Stimulated activated CD4-positive, alpha-beta T cell treated with anti-CD3 and anti-CD28 coated beads, Interleukin-4, amount 100 ng/mL, for 24 hours (primary cell): Measurements from ENCODE around the gene PHF21B.
"Not testable (repeated sequence)": the region's sequence is repeated elsewhere in the genome, so short reads cannot be mapped to it uniquely, and the experiment has no call there.

Experiments
- DNase-seq: peaks from one replicate; pipeline ENCODE4 v3.0.0-alpha.2; 2020

Gene PHF21B

DNA sequence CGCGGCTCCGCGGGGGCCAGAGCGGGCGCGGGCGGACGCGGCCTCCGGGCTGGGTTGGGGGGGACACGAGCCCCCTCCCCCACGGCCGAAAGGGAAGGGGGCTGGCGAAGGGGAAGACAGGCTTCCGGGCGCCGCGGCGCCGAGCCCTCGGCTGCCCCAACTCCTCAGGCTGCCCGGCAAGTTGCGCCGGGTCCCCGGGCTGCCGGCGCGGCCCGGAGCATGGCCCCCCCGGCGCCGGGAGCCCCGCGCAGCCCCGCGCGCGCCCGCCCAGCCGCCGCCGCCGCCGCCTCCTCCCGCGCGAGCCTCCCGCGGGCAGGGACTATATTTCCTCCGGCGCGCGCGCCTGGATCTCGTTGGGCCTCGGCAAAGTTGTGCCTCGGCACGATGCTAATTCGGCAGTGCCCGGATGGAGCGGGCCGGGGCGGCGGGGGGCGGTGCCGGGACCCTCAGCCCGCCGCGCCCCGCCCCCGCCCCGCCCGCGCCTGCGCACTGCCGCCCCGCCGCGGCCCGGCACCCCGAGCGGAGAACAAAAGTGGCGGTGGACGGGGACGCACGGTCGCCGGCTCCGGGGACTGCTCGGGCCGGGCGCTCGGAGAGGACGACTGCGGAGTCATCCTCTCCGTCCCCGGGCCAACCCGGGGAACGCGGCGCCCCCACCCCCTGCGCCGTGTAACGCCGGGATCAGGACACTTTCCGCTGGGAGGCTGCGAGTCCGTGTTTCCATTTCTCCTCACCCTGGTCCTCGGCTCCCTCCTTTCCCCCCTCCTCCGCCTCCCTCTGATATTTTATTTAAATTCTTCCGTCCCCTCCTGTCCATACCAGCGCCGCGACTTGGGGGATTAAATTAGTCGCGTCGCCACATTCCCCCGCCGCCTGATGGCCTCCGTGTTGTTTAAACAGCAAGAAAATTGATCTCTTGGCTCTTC lies at the start of gene PHF21B:
Gene PHF21B (minus strand): TSS at position 400 of the 926 bp plus-strand sequence. CDS start 456 bp downstream, outside the sequence.
- DNase-seq: peak; percentile 20

DNA sequence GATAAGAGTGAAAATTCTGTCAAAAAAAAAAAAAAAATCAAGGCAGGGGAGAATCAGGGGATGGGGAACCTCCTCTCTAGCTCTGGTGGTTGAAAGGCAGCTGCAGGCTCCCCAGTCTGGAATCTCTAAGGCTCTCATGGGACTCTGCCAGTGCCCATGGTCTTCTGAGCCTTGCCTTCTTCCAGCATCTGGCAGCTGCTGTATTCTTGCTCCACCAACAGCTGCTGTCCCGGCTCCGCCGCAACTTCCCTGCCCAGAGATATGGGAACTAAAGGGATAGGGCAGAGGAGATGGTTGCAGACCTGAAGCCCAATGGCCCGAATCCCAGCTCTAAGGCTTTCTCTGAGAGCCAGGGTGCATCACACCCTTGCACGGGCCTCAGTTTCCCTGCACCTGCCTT lies 49.5 kb upstream of the PHF21B start:
- DNase-seq: no peak

DNA sequence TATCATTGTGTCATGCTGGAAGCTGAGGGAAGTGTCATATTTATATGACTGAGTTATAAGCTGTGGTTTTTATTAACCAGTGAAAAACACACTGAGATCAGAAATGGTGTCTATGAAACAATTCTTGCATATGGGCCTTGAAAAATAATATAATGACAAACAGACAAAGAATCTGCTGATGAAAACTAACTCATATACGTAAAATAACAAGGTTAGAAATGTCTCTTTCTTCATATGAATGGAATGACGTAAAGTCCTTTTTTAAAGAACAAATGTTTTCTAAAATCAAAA lies 48.8 kb upstream of the PHF21B start:
- DNase-seq: no peak

DNA sequence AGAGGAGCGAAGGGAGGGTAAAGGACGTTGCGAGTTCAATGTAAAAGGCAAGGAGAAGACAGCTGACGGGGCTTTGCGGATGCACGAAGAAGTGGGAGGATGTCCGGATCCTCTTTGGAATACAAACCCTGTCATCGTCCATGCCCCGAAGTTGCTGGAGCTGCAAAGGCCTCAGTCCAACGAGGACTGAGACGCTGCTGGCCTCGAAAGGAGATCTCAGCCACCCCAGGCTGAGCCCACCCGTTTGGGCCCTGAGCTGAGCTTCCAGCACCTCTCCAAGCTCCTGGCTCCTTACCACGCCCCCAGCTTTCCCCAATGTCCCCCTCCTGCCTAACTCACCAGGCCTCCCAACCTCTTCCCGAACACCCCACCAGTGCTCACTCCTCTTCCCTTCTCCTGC lies 46.1 kb upstream of the PHF21B start:
- DNase-seq: no peak

DNA sequence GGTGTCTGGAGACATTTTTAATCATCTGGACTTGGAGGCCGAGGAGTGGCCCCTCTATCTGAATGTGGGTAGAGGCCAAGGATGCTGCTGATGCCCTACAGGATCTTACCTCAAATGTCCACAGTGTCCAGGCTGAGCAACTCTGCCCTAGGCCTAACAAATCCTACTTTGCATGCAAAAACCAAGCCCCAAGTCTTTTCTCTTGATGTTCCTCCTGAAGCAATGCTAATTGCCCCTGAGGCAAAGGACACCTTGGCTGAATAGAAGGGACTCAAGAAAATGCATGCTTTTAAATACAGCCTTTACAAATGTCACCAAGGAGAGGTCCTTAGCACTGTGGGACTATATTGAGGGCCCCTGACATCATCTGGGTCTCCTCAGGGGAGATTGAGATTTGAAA lies 43.8 kb upstream of the PHF21B start:
- DNase-seq: no peak

DNA sequence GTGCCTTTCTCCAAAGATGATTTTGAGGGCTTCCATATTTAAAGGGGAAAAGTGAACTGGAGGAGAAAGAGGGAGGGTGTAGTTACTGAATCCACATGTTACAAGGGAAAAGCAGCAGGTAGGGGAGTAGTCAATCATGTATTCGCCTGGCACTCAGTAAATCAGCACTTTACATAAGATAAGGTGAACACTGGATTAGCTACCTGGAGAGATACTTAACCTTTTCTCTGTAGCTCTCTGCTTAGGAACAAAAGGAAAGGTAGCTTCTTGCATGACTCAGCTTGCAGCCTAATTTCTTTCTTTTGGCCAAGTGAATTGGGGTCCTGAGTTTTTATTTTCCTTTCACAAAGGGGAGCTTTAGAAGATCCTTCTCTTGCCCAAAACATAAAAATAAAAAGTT lies 43.3 kb upstream of the PHF21B start:
- DNase-seq: no peak

DNA sequence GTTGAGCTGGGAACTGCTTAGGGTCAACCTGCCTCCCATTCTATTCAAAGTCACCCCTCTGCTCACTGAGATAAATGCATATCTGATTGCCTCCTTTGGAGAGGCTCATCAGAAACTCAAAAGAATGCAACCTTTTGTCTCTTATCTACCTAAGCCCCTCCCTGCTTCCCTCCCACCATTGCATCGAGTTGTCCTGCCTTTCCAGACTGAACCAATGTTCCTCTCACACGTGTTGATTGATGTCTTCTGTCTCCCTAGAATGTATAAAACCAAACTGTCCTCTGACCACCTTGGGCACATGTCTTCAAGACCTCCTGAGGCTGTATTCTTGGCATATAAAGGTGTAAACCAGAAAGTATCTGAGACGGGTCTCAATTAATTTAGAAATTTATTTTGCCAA lies 42.9 kb upstream of the PHF21B start:
- not testable (repeated sequence) for DNase-seq

DNA sequence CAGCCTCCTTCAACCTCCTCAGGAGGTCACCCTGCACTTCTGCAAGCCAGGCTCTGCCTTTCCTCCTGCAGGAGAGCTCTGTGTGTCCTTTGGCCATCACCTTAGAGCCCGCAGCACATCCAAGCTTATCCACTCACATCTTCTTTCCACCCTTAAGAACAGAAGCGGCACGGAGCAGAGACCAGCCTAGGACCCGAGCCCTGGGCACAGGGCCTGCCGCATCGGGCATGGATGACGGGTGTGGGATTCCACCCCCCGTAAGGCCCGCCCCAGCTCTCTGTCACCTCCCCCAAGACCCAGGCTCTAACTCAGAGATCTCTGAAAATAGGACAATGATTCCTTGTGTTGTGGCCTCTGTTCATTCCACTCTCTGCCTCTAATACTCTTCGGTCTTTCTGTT lies 42.1 kb upstream of the PHF21B start:
- no peak for DNase-seq

DNA sequence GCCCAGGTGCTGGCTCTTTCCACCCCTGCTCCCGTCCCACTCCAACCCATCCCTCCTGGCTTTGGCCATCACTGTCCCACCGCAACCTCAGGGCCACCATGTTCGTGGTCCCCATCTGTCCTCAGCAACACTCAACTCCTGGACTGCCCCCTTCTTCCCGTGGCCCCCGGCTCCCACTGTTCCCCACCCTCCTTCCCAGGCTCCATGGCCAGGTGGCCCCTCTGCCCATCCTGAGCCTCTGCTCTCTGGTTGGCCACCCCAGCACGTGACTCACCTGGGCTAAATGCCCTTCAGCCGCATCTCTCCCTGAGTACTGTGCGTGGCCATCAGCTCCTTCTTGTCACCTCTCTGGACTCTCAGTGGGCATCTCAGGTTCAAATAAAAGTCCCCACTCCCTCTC lies 41.6 kb upstream of the PHF21B start:
- no peak for DNase-seq

DNA sequence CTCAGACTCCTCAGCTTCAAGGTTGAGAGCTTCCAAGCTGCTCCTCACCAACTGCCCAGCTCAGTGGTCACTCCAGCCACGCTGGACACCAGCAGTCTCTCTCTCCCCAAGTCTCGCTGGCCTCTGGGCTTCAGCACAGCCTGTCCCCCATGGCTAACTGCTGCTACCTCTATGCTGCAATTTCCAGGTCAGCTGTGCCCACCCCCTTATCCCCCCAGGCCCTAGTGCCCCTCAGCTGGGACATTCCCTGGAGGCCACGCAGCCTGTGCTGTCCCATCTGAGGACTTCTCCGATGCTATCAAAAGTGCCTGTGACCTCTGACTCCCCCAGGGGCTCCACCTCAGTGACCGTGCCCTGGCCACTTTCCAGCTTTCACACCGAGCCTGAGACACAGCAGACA lies 37.5 kb upstream of the PHF21B start:
- DNase-seq: no peak

DNA sequence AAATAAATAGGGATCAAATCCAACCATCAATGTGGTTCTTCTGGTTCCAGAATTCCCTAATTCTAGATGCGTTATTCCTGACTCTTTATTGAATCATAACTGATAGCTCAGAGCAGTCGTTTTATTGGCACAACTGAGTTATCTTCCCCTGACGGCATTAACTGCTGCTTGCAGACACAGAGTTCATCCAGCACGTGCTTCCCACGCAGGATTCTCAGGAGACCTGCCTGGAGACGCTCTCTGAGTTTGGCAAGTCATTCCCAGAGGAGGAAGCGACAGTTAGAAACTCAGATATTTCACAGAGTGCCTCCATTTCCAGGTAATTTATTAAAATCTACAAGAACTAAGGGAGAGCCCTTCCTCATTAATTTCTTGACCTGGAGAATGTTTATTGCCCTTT lies 35.4 kb upstream of the PHF21B start:
- no peak for DNase-seq

DNA sequence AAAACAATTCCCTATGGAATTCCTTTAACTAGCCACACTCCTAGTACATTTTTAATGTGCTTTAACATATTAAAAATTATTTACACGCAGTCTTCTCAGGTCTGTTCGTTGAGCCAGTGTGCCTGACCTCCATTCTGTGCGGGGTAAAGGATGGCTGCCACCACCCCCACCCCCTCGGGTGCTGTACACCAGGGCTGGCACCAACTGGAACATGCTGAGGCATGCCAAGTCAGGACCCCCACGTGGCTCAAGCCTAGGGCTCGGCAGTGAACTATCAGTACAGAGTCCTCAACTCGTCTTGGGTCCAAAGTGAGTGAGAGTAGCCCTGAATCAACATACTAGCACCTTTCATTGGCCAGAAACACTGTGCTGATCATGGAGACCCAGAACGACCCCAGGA lies 32.5 kb upstream of the PHF21B start:
- no peak for DNase-seq

DNA sequence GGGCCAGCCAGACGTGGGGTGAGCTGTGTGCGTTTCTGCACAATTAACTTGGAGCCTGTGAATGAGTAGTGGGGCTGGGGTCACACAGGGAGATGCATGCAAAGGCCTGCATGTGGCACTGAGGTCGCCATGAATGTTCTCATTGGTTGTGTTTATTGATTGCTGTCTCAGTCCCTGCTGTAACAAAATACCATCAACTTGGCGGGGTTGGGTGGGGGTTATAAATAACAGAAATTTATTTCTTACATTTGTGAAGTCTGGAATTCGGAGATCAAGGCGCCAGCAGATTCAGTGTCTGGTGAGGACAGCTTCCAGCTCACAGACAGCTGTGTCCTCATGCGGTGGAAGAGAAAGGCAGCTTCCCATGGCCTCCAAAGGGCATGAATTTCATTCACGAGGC lies 29.3 kb upstream of the PHF21B start:
- DNase-seq: no peak

DNA sequence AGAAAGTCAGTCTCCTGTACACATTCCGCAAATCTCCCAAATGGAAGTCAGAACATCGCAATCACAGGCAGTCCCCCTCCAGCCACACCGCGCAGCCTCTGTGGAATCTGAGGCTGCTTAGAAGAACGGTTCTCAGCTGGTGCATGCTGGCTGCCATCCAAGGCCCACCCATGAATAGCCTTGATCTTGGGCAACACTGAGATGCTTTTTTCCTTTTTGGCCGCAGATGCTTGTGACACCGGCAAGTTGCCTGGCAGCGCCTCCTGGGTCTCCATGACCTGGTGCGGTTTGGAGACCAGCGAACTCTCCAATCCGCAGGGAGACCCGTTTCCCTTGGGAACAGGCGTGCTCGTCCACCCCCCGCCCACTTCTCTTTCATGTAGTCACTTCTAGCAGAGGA lies 26.3 kb upstream of the PHF21B start:
- DNase-seq: no peak

DNA sequence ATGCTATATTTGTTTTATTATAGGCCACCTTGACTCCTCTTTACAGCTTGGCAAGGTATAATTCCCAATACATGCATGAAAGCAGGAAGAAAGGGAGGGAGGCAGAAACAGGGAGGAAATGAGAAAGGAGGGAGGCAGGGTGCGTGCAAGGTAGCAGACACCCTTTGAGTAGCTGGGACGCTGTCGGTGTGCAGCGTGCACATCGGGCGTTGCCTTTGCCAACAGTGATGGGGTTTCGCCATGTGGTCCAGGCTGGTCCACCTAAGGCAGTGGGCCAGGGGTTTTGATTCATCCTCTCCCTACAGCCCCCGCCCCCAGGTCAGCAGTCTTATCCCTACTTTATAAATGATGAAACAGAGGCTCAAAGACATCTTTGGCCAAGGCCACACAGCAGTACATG lies 25.0 kb upstream of the PHF21B start:
- DNase-seq: no peak

DNA sequence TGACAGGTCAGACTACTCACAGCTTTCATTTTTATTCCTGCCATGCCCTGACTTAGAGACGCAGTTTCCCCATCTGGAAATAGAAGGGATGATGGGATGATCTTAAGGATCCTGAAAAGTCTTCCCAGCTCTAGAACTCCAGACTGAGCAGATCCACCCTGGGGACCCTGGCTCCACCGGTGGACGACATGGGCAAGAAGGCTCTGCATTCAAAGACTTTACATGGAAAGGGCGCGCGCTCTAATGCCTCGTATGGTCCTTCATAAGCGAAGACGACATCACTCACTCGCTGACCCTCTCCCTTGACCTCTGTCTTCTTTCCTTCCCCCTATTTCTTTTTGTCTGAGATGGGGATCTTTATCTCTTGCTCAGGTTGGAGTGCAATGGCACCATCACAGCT lies 24.4 kb upstream of the PHF21B start:
- no peak for DNase-seq

DNA sequence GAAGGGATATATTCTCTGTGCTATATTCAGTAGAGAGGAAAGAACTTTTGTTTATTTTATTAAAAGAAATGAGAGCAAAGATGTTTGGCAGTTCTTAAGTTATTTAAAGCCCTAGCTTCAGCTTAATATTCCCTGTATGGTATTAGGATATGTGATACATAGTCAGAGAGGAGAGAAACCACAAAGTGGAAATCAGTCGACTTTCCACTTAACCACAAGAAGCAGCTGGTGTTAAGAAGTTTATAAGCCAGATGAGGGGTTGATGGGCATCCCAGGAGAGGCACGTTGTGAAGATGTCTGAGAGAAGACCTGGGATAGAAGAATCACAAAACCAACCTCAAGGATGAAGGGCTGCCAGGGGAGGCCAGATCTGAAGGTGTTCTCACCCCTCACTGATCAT lies 23.3 kb upstream of the PHF21B start:
- no peak for DNase-seq

DNA sequence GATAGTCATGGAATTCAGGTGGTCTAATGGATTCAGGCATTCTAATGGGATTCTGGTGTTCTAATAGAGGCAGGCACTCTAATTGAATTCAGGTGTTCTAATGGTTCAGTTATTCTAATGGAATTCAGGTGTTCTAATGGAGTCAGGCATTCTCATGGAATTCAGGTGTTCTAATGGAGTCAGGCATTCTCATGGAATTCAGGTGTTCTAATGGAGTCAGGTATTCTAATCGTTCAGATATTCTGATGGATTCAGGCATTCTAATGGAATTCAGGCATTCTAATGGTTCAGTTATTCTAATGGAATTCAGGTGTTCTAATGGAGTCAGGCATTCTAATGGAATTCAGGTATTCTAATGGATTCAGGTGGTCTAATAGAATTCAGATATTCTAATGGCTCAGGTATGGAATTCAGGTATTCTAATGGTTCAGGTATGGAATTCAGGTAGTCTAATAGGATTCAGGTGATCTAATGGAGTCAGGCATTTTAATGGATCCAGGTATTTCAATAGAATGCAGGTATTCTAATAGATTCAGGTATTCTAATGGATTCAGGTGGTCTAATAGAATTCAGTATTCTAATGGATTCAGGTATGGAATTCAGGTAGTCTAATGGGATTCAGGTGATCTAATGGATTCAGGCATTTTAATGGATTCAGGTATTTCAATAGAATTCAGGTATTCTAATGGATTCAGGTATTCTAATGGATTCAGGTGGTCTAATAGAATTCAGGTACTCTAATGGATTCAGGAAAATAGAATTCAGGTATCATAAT lies 22.0 kb upstream of the PHF21B start:
- DNase-seq: no peak

DNA sequence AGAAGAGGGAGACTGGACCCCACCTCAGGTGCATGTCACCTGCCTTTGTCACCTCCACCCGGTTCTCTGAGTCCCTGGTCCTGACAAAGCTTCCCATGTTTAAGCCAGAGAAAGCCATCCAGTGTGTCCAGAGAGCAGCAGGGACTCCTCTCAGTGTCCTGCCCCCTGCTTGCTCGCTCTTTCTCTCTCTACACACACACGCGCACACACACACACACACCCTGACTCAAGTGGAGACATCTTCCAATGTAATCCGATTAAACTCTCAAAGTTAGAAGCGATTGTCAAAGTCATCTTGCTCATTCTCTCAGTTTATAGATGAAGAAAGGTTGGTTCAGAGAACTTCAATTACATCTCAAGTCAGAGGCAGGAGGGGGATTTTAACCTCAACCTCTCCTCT lies 19.7 kb upstream of the PHF21B start:
- DNase-seq: no peak

DNA sequence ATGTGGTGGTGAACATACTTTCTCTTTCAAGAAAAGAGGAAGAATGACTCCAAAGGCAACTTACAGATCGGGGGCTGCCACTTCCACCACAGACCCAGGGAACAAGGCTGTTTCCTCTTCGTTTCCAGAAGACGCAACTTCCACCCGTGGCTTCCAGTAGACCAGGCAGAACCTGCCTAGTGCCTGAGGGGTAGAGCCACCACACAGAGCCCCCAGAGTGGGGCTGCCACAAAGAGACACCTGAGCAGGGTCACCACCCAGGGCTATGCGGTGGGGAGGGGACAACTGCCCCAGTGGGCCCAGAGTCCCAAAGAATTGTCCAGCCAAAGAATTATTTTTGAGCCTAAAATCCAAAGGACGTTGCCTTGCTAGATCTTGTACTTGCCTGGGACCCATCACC lies 16.7 kb upstream of the PHF21B start:
- DNase-seq: no peak

DNA sequence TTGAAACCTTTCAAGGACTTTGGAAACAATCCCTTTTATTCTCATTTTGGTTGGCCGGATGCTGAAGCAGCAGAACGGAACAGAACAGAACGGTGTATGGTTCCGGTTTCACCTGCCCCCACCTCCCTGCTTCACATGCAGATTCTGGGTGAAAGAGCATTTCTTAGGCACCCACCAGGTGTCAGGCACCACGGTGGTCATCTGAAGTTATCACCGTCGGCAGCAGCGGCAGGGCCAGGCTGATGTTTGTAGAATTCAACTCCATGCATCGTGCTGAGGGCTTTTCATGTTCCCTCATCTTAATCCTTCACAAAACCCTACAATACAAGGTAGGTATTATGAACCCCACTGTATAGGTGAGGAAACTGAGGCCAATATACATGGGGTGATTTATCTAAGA lies 13.6 kb upstream of the PHF21B start:
- no peak for DNase-seq

DNA sequence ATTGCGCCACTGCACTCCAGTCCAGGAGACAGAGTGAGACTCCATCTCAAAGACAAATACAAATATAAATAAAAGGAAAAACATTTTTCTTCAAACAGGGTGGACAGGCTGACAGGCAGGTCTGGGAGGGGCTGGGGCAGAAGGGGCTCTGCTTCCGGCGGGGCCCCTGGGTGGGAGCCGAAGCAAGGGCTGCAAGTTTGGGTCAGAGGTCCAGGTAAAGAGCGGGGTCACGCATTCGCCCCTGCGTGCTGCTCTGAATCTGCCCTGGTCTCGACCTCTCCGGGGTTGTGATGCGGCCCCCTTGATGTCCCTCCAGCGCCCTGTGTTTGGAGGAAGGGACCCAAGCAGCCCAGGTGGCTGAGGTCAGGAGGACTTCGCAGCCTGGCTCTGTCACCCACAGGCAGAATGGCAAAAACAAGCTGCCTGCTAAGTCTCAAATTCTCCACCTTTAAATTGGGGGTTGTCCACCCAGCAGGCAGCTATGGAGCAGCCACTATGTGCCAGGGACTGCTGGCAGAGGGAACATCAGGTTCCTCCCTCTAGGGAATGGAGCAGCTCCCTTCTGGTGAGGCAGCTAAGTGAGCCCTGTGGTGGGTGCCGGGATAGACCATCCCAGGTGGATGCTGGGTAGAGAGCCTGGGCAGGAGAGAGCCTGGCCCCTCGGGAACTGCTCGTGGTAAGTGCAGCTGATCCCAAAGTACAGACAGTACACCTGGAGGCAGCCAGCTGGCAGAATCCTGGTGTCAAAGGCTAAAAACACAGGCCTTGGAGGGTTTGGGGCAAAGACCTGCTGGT lies 10.3 kb upstream of the PHF21B start:
- DNase-seq: no peak

DNA sequence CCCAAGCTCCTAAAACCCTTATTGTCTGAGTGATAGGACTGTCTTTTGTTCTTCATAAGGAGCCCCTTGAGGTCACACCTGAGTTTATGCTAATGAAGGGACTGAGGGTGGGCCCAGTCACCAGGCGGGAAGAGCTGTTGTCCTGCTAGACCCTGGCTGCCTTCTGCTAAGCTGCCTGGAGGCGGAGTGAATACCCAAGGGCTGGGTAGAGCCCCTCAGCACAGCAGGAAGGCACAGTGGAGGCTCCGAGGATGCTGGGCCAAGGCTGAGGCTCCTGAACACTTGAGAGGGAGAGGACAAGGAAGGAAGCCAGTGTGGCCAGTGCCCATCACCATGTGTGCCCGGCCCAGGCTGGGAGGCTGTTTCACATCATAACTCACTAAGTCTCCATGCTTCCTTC lies 4.8 kb upstream of the PHF21B start:
- no peak for DNase-seq

DNA sequence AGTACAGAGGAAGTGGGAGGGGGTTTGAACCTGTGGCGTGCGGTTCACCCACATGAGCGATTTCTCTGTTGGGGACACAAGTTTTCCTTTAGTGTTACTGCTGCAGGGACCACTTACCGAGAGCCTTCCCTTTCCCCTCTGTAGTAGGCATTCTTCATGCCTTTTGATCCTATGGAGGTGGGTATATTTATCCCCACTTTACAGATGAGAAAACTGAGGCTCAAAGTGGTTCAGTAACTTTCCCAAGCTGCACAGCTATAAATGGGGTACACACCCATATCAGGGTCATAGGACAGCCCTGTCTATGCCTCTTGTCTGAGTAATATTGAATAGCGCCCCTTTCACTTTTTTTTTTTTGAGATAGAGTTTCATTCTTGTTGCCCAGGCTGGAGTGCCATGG lies 3.3 kb upstream of the PHF21B start:
- no peak for DNase-seq
